Trophoblast cell (in vitro differentiated cells and primary cell): ENCODE results near the gene PRSS21.

Source experiments
- DNase-seq, 2 donors: peaks; one replicate each; pipeline ENCODE4 v3.0.0-alpha.2; 2016
- H2AFZ ChIP-seq: 2 replicates; pipeline ENCODE4 v1.6.1; 2013; ENCODE audit warnings: low read length, moderate library complexity, mild to moderate bottlenecking; ENCODE audit not compliant: insufficient read depth, poor library complexity
- H2AK5ac ChIP-seq: 2 replicates; pipeline ENCODE4 v1.6.1; 2013; ENCODE audit warnings: mild to moderate bottlenecking, low read length
- H2BK120ac ChIP-seq: 2 replicates; pipeline ENCODE4 v1.6.1; 2013; ENCODE audit warnings: low read length, mild to moderate bottlenecking, moderate library complexity; ENCODE audit not compliant: insufficient read depth, poor library complexity
- H2BK12ac ChIP-seq: 2 replicates; pipeline ENCODE4 v1.6.1; 2013; ENCODE audit warnings: mild to moderate bottlenecking, low read length, moderate library complexity
- H2BK5ac ChIP-seq: 2 replicates; pipeline ENCODE4 v1.6.1; 2013; ENCODE audit warnings: low read length, low read depth, moderate library complexity, mild to moderate bottlenecking; ENCODE audit not compliant: poor library complexity
- H3K14ac ChIP-seq: 2 replicates; pipeline ENCODE4 v1.6.1; 2013; ENCODE audit warnings: mild to moderate bottlenecking, low read length
- H3K18ac ChIP-seq: 2 replicates; pipeline ENCODE4 v1.6.1; 2013; ENCODE audit warnings: mild to moderate bottlenecking, low read length
- H3K23ac ChIP-seq: 2 replicates; pipeline ENCODE4 v1.6.1; 2013; ENCODE audit warnings: low read length
- H3K27ac ChIP-seq: 2 replicates; pipeline ENCODE4 v1.5.1; 2013; ENCODE audit warnings: low read depth, mild to moderate bottlenecking, inconsistent platforms, low read length, moderate library complexity
- H3K27me3 ChIP-seq: 2 replicates; pipeline ENCODE4 v1.6.1; 2013; ENCODE audit warnings: inconsistent platforms, mild to moderate bottlenecking, low read length, moderate library complexity; ENCODE audit not compliant: insufficient read depth
- H3K36me3 ChIP-seq, 2 experiments: 1 replicate in 1 of 2; 2 replicates in 1 of 2; pipeline ENCODE4 v1.6.1; 2013; ENCODE audit warnings: low read length in 2 of 2, mild to moderate bottlenecking in 2 of 2, moderate library complexity in 1 of 2; ENCODE audit not compliant: insufficient read depth in 2 of 2, control insufficient read depth in 1 of 2
- H3K4ac ChIP-seq: 2 replicates; pipeline ENCODE4 v1.6.1; 2013; ENCODE audit warnings: low read depth, mild to moderate bottlenecking, low read length, moderate library complexity
- H3K4me1 ChIP-seq, 2 experiments: 1 replicate in 1 of 2; 2 replicates in 1 of 2; pipeline ENCODE4 v1.6.1; 2013; ENCODE audit warnings: low read length in 2 of 2, mild to moderate bottlenecking in 2 of 2, moderate library complexity in 1 of 2; ENCODE audit not compliant: insufficient read depth in 2 of 2, control insufficient read depth in 1 of 2
- H3K4me2 ChIP-seq: 2 replicates; pipeline ENCODE4 v1.6.1; 2013; ENCODE audit warnings: inconsistent platforms, mild to moderate bottlenecking, low read length, moderate library complexity
- H3K4me3 ChIP-seq: 2 replicates; pipeline ENCODE4 v1.5.1; 2013; ENCODE audit warnings: mild to moderate bottlenecking, low read depth, low read length, inconsistent platforms
- H3K79me1 ChIP-seq: one replicate; pipeline ENCODE4 v1.6.1; 2013; ENCODE audit warnings: low read length
- H3K79me2 ChIP-seq: 2 replicates; pipeline ENCODE4 v1.6.1; 2013; ENCODE audit warnings: low read length, mild to moderate bottlenecking; ENCODE audit not compliant: control insufficient read depth, insufficient read depth, poor library complexity
- H3K9ac ChIP-seq: 2 replicates; pipeline ENCODE4 v1.6.1; 2013; ENCODE audit warnings: mild to moderate bottlenecking, low read length
- H3K9me3 ChIP-seq: 2 replicates; pipeline ENCODE4 v1.6.1; 2013; ENCODE audit warnings: low read depth, mild to moderate bottlenecking, control low read depth, inconsistent platforms, low read length; ENCODE audit not compliant: insufficient read depth
- H4K12ac ChIP-seq: 2 replicates; pipeline ENCODE4 v1.6.1; 2013; ENCODE audit warnings: low read depth, mild to moderate bottlenecking, low read length, moderate library complexity
- H4K8ac ChIP-seq: 2 replicates; pipeline ENCODE4 v1.6.1; 2013; ENCODE audit warnings: low read depth, mild to moderate bottlenecking, low read length, moderate library complexity
- H4K91ac ChIP-seq: one replicate; pipeline ENCODE4 v1.6.1; 2013; ENCODE audit warnings: low read depth, mild to moderate bottlenecking, low read length, moderate library complexity
- WGBS: extraction: QIAGEN DNeasy Blood & Tissue Kit; methylation state at CpG from one replicate; pipeline ENCODE4 v1.1.7; 2013; ENCODE audit warnings: missing lambda C conversion rate; ENCODE audit not compliant: insufficient read length, insufficient coverage; ENCODE audit errors: extremely low coverage; 5-methylcytosine and 5-hydroxymethylcytosine counted together

PRSS21 gene

GRCh38 chr16:2787406-2787805 is 29.6 kb upstream of the PRSS21 start, which contains the start of gene PRSS33:
PRSS33 (minus strand) TSS chr16:2787560; CDS start chr16:2786547, 1,013 bp downstream.
- WGBS: 100% methylated on average over 1 of the region's 10 CpGs
- no peaks in the 10 kb centered on the region for H3K79me1 ChIP-seq
- no peaks in the 10 kb centered on the region for H3K79me2 ChIP-seq
- H3K18ac ChIP-seq: no peak within 1 kb of the TSS
- no peak within 1 kb of the TSS for H4K91ac ChIP-seq
- no peak within 1 kb of the TSS for H3K4me2 ChIP-seq
- H3K4ac ChIP-seq: no peak within 1 kb of the TSS
- H3K23ac ChIP-seq: no peak within 1 kb of the TSS
- no peak within 1 kb of the TSS for H3K9ac ChIP-seq
- H4K12ac ChIP-seq: no peak within 1 kb of the TSS
- H2BK120ac ChIP-seq: no peak within 1 kb of the TSS
- no peak within 1 kb of the TSS for H3K27ac ChIP-seq
- H3K9me3 ChIP-seq: no peaks in the 10 kb centered on the region
- no peaks in the 10 kb centered on the region for H3K27me3 ChIP-seq
- H2AK5ac ChIP-seq: no peak within 1 kb of the TSS
- H2AFZ ChIP-seq: no peak within 1 kb of the TSS
- H2BK5ac ChIP-seq: no peak within 1 kb of the TSS
- no peak within 1 kb of the TSS for H3K14ac ChIP-seq
- DNase-seq: no peak
- H3K36me3 ChIP-seq: no peaks in the 10 kb centered on the region
- H2BK12ac ChIP-seq: no peak within 1 kb of the TSS
- H3K4me3 ChIP-seq: no peak within 1 kb of the TSS
- no peak within 1 kb of the TSS for H4K8ac ChIP-seq
- no peaks in the 10 kb centered on the region for H3K4me1 ChIP-seq

- H3K4ac ChIP-seq: no peak overlapping the region
- H4K8ac ChIP-seq: no peak overlapping the region
- H2BK5ac ChIP-seq: no peak overlapping the region
- H3K9ac ChIP-seq: no peak overlapping the region
- no peak overlapping the region for H2BK120ac ChIP-seq
- no CpG with 5 or more reads among the region's 7 CpGs for WGBS
- H3K36me3 ChIP-seq: no peaks in the 10 kb centered on the region
- H3K14ac ChIP-seq: no peak overlapping the region
- no peak overlapping the region for H3K18ac ChIP-seq
- H3K9me3 ChIP-seq: no peaks in the 10 kb centered on the region
- DNase-seq: no peak
- no peak overlapping the region for H4K12ac ChIP-seq
- no peak overlapping the region for H2AFZ ChIP-seq
- H3K27me3 ChIP-seq: no peaks in the 10 kb centered on the region
- H2BK12ac ChIP-seq: no peak overlapping the region
- H3K79me1 ChIP-seq: no peaks in the 10 kb centered on the region
- no peak overlapping the region for H3K4me3 ChIP-seq
- H3K4me1 ChIP-seq: no peaks in the 10 kb centered on the region
- H2AK5ac ChIP-seq: no peak overlapping the region
- H3K79me2 ChIP-seq: no peaks in the 10 kb centered on the region
- no peak overlapping the region for H4K91ac ChIP-seq
- no peak overlapping the region for H3K4me2 ChIP-seq
- H3K23ac ChIP-seq: no peak overlapping the region
- H3K27ac ChIP-seq: no peak overlapping the region
These were observed 29.1 kb upstream of the PRSS21 start for GRCh38 chr16:2787961-2788360.

- Histone ChIP-seq H4K91ac (no peak overlapping the region), H2BK12ac (no peak overlapping the region), H3K79me2 (no peaks in the 10 kb centered on the region), H3K4me2 (no peak overlapping the region), H3K18ac (no peak overlapping the region), H3K9ac (no peak overlapping the region), H3K27me3 (no peaks in the 10 kb centered on the region), H4K8ac (no peak overlapping the region), H3K79me1 (no peaks in the 10 kb centered on the region), H3K4me1 (no peaks in the 10 kb centered on the region), H3K4me3 (no peak overlapping the region), H3K4ac (no peak overlapping the region), H2AK5ac (no peak overlapping the region), H2AFZ (no peak overlapping the region), H3K14ac (no peak overlapping the region), H3K23ac (no peak overlapping the region), H4K12ac (no peak overlapping the region), H2BK5ac (no peak overlapping the region), H3K36me3 (no peaks in the 10 kb centered on the region), H3K27ac (no peak overlapping the region), H3K9me3 (no peaks in the 10 kb centered on the region), H2BK120ac (no peak overlapping the region)
- no peak for DNase-seq
- WGBS: no CpG with 5 or more reads among the region's 5 CpGs
These were observed 26.4 kb upstream of the PRSS21 start for GRCh38 chr16:2790631-2791030.

- Histone ChIP-seq H3K27me3 (no peaks in the 10 kb centered on the region), H2AFZ (no peak overlapping the region), H2BK5ac (no peak overlapping the region), H3K9ac (no peak overlapping the region), H3K9me3 (no peaks in the 10 kb centered on the region), H3K79me2 (no peaks in the 10 kb centered on the region), H3K4me3 (no peak overlapping the region), H2BK12ac (no peak overlapping the region), H3K4me2 (no peak overlapping the region), H3K18ac (no peak overlapping the region), H3K27ac (no peak overlapping the region), H3K4ac (no peak overlapping the region), H3K4me1 (no peaks in the 10 kb centered on the region), H4K91ac (no peak overlapping the region), H4K12ac (no peak overlapping the region), H2BK120ac (no peak overlapping the region), H2AK5ac (no peak overlapping the region), H3K79me1 (no peaks in the 10 kb centered on the region), H3K36me3 (no peaks in the 10 kb centered on the region), H3K14ac (no peak overlapping the region), H4K8ac (no peak overlapping the region), H3K23ac (no peak overlapping the region)
- no CpG with 5 or more reads among the region's 8 CpGs for WGBS
- DNase-seq: no peak
These were observed 25.9 kb upstream of the PRSS21 start for GRCh38 chr16:2791174-2791573.
